ENCODE measurements around the gene TSPEAR. TPM values are rescaled to one million over a fixed set of nuclear protein-coding genes. Genes with fewer than 3 reads are reported as not detected.

The TSPEAR gene
- total RNA-seq = not detected in 2 replicates

GRCh38 chr21:44711327-44712202 is at the start of gene TSPEAR:
Gene TSPEAR, minus strand, starts transcription at chr21:44711572. Its CDS starts 58 bp downstream, at chr21:44711514.

GRCh38 chr21:44697172-44697810 is 14.1 kb downstream of the TSPEAR start, which contains the start of gene KRTAP10-12:
Gene KRTAP10-12, plus strand, starts transcription at chr21:44697172. Its CDS starts 30 bp downstream, at chr21:44697202.

DNA sequence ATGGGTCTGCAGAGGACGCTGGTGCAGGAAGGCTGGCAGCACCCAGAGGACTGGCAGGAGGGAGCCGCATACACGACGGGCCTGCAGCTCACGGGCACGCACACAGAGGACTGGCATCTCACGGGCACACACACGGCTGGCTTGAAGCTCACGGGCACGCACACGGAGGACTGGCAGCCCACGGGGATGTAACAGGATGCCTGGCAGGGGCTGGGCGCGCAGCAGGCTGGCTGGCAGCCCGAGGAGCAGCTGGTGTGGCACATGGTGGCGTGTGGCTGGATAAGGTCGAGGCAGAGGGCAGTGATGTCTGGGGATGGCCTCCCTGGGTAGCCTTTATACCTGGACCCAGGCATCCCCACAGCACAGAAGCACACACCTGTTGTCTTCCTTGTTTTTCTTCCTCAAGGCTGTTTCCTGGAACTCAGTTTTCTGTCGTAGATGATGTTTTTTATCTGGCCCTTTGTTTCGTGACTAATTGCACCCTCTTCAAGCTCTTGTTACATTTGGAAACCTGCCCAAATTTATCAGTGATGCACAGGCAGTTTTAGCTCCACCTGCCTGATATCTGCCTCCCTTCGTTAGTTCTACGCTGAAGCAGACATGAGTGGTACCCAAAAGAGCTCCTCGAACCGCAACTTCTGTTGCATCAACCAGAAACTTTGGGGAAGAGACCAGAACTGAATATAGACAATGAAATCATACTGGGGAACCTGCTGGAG is 29.4 kb downstream of the TSPEAR start, which contains the start of gene KRTAP12-1:
Gene KRTAP12-1, minus strand, starts transcription at position 303 of the 719 bp plus-strand sequence. Its CDS starts 40 bp downstream, at position 263.

GRCh38 chr21:44666401-44667320 is 44.7 kb downstream of the TSPEAR start, which contains the start of gene KRTAP12-2:
Gene KRTAP12-2, minus strand, starts transcription at chr21:44666927. Its CDS starts 41 bp downstream, at chr21:44666886.

GRCh38 chr21:44657635-44658540 is 53.5 kb downstream of the TSPEAR start, which contains the start of gene KRTAP12-3:
Gene KRTAP12-3, plus strand, starts transcription at chr21:44657932. Its CDS starts 48 bp downstream, at chr21:44657980.

GRCh38 chr21:44654576-44655175 is 56.7 kb downstream of the TSPEAR start, which contains the start of gene KRTAP12-4:
Gene KRTAP12-4, minus strand, starts transcription at chr21:44654659. Its CDS starts 45 bp downstream, at chr21:44654614.

DNA sequence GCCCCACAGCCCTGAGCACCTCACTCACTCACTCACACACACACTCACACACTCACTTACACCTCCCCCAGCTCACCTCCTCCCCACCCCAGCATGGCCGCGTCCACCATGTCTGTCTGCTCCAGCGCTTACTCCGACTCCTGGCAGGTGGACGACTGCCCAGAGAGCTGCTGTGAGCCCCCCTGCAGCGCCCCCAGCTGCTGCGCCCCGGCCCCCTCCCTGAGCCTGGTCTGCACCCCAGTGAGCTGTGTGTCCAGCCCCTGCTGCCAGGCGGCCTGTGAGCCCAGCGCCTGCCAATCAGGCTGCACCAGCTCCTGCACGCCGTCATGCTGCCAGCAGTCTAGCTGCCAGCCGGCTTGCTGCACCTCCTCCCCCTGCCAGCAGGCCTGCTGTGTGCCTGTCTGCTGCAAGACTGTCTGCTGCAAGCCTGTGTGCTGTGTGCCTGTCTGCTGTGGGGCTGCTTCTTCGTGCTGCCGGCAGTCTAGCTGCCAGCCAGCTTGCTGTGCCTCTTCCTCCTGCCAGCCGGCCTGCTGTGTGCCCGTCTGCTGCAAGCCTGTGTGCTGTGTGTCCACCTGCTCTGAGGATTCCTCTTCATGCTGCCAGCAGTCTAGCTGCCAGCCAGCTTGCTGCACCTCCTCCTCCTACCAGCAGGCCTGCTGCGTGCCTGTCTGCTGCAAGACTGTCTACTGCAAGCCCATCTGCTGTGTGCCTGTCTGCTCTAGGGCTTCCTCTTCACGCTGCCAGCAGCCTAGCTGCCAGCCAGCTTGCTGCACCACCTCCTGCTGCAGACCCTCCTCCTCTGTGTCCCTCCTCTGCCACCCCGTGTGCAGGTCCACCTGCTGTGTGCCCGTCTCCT is 64.8 kb downstream of the TSPEAR start, which contains the start of gene KRTAP10-11:
Gene KRTAP10-11, plus strand, starts transcription at position 49 of the 856 bp plus-strand sequence. Its CDS starts 45 bp downstream, at position 94.

DNA sequence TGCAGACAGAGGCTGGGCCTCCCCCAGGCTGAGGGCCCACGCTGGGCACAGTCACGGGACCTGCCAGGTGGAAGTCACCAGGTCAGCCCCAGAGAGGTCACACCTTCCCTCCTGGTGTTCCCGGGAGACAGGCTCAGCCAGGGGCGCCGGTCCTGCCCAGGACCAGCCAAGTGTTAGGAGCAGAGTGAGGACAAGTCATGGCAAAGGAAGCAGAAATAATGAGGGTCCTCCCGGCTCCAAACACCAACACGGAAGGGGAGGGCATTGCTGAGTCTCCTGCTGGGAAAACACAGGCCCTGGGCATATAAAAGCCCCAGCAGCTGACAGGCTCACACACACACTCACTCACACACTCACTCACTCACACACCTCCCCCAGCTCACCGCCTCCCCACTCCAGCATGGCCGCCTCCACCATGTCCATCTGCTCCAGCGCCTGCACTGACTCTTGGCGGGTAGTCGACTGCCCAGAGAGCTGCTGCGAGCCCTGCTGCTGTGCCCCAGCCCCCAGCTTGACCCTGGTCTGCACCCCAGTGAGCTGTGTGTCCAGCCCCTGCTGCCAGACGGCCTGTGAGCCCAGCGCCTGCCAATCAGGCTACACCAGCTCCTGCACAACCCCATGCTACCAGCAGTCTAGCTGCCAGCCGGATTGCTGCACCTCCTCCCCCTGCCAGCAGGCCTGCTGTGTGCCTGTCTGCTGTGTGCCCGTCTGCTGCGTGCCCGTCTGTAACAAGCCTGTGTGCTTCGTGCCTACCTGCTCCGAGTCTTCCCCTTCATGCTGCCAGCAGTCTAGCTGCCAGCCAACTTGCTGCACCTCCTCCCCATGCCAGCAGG is 74.1 kb downstream of the TSPEAR start, which contains the start of gene KRTAP10-10:
Gene KRTAP10-10, plus strand, starts transcription at position 339 of the 833 bp plus-strand sequence. Its CDS starts 62 bp downstream, at position 401.

GRCh38 chr21:44626673-44627143 is 84.7 kb downstream of the TSPEAR start, which contains the start of gene KRTAP10-9:
Gene KRTAP10-9, plus strand, starts transcription at chr21:44627093. Its CDS starts 79 bp downstream, at chr21:44627172.

GRCh38 chr21:44612029-44612486 is 99.3 kb downstream of the TSPEAR start, which contains the start of gene KRTAP10-8:
Gene KRTAP10-8, plus strand, starts transcription at chr21:44612079. Its CDS starts 22 bp downstream, at chr21:44612101.

DNA sequence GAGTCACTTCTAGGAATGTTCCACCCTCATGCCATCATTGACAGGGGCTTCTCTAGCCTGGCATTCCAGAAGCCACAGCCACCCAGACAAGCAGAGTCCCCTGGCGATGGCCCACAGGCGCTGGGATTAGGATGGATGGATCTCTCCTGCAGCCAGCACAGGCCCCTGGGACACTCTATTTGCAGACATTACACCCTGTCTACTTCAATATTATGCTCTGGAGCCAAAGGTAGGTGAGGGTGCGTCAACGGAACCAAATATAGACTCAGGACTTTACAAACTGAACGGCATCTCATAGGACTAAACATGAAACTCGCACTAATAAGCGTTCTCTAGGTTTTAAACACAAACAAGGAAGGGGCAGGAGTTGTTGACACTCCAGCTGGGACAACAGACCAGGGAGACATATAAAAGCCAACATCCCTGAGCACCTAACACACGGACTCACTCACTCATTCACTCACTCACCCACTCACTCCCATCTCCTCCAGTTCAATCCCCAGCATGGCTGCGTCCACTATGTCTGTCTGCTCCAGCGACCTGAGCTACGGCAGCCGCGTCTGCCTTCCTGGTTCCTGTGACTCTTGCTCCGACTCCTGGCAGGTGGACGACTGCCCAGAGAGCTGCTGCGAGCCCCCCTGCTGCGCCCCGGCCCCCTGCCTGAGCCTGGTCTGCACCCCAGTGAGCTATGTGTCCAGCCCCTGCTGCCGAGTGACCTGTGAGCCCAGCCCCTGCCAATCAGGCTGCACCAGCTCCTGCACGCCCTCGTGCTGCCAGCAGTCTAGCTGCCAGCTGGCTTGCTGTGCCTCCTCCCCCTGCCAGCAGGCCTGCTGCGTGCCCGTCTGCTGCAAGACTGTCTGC is 111.0 kb downstream of the TSPEAR start, which contains the start of gene KRTAP10-7:
Gene KRTAP10-7, plus strand, starts transcription at position 480 of the 861 bp plus-strand sequence. Its CDS starts 25 bp downstream, at position 505.

GRCh38 chr21:44592446-44593311 is 118.7 kb downstream of the TSPEAR start, which contains the start of gene KRTAP10-6:
Gene KRTAP10-6, minus strand, starts transcription at chr21:44592505. Its CDS starts 21 bp downstream, at chr21:44592484.

GRCh38 chr21:44580231-44580821 is 131.0 kb downstream of the TSPEAR start, which contains the start of gene KRTAP10-5:
Gene KRTAP10-5, minus strand, starts transcription at chr21:44580604. Its CDS starts 26 bp downstream, at chr21:44580578.

